Measurements from ENCODE around the gene RHOBTB3.

- TF ChIP-seq CREM (IDR thresholded peaks at IDR 0.05; ENCODE audit: low read depth) (no peak), JUNB (IDR thresholded peaks at IDR 0.05) (no peak), CTCF (IDR thresholded peaks at IDR 0.05 in 2 of 3, conservative IDR thresholded peaks at IDR 0.05 in 1 of 3; ENCODE audit: control insufficient read depth in 2 of 3, extremely low read depth in 1 of 3, insufficient read depth in 1 of 3, low read depth in 3 of 3, low read length in 3 of 3) (no peak), RAD21 (IDR thresholded peaks at IDR 0.05; ENCODE audit: insufficient read depth, low read depth, low read length) (no peak), E2F4 (IDR thresholded peaks at IDR 0.05; ENCODE audit: low read depth, low read length) (no peak), NRF1 (conservative IDR thresholded peaks at IDR 0.05; ENCODE audit: low read depth, low read length) (no peak), SIN3A (IDR thresholded peaks at IDR 0.05; ENCODE audit: low read depth, low read length) (no peak), JUND (IDR thresholded peaks at IDR 0.05; ENCODE audit: low read depth, low read length) (no peak)
Measured at GRCh38 chr5:95824747-95825146, 93.6 kb downstream of the RHOBTB3 start.
